Bronchial epithelial cell (primary cell): ENCODE data around the gene IGSF9. TPM values are rescaled to one million over a fixed set of nuclear protein-coding genes. Genes with fewer than 3 reads are reported as not detected.

Experiments used
- DNase-seq: peaks from one replicate; pipeline ENCODE4 v3.0.0-alpha.2; 2010; ENCODE audit warnings: low read depth
- FAIRE-seq: peaks from 2 replicates; lab custom pipeline; 2011; peaks lifted over from hg19 to GRCh38; lab: Jason Lieb, UNC
- H3K27me3 ChIP-seq: 2 replicates; pipeline ENCODE4 v1.5.1; 2011; ENCODE audit warnings: low read length; ENCODE audit not compliant: control insufficient read depth, insufficient read depth
- H3K36me3 ChIP-seq: 2 replicates; pipeline ENCODE4 v1.5.1; 2011; ENCODE audit warnings: low read length; ENCODE audit not compliant: control insufficient read depth, insufficient read depth
- H3K4me3 ChIP-seq: 2 replicates; pipeline ENCODE4 v1.5.1; 2011; ENCODE audit warnings: mild to moderate bottlenecking, low read depth, low read length, control low read depth
- CTCF ChIP-seq: IDR thresholded peaks from 2 replicates; pipeline ENCODE4 v1.5.1; 2011; ENCODE audit warnings: mild to moderate bottlenecking, moderate library complexity, low read length, control low read depth, inconsistent platforms; ENCODE audit not compliant: insufficient read depth, severe bottlenecking
- total RNA-seq: library from RNA; depleted of rRNA; stranded (reverse); fragments of >200 nt; gene quantifications from 2 replicates; pipeline ENCODE4 v1.2.1, GENCODE V29; 2014

IGSF9 gene
- total RNA-seq, 1 donor from 2014 or later = 6.3 TPM

GRCh38 chr1:159932296-159933285 lies 12.8 kb downstream of the IGSF9 start:
- peaks cover 43% of the 10 kb centered on the region for H3K36me3 ChIP-seq
- H3K4me3 ChIP-seq = no peak overlapping the region
- peak; percentile 55 for DNase-seq
- no peaks in the 10 kb centered on the region for H3K27me3 ChIP-seq
- no peak for FAIRE-seq
- TF ChIP-seq CTCF = no peak

GRCh38 chr1:159931795-159932173 lies 13.6 kb downstream of the IGSF9 start:
- DNase-seq (no peak), FAIRE-seq (no peak)
- no peak for TF ChIP-seq CTCF
- peaks cover 44% of the 10 kb centered on the region for H3K36me3 ChIP-seq
- H3K4me3 ChIP-seq = no peak overlapping the region
- H3K27me3 ChIP-seq = no peaks in the 10 kb centered on the region

GRCh38 chr1:159931101-159931794 lies 14.2 kb downstream of the IGSF9 start:
- TF ChIP-seq CTCF = no peak
- no peak for DNase-seq
- Histone ChIP-seq H3K36me3 (peaks cover 43% of the 10 kb centered on the region), H3K4me3 (no peak overlapping the region), H3K27me3 (no peaks in the 10 kb centered on the region)
- FAIRE-seq = no peak

- no peak for FAIRE-seq
Measured at GRCh38 chr1:159930634-159931033, 14.8 kb downstream of the IGSF9 start.

GRCh38 chr1:159930216-159930615 lies 15.2 kb downstream of the IGSF9 start:
- DNase-seq = no peak
- TF ChIP-seq CTCF = no peak
- H3K4me3 ChIP-seq = no peak overlapping the region
- FAIRE-seq = no peak
- no peaks in the 10 kb centered on the region for H3K27me3 ChIP-seq
- H3K36me3 ChIP-seq = peaks cover 39% of the 10 kb centered on the region

More at GRCh38 chr1:159930634-159931033, 14.8 kb downstream of the IGSF9 start:
- Histone ChIP-seq H3K27me3 (no peaks in the 10 kb centered on the region), H3K36me3 (peaks cover 41% of the 10 kb centered on the region), H3K4me3 (no peak overlapping the region)
- no peak for DNase-seq
- no peak for TF ChIP-seq CTCF
